ENCODE results near the gene RUNX1. TPM values are rescaled to one million over a fixed set of nuclear protein-coding genes. Genes with fewer than 3 reads are reported as not detected.
A peak's percentile ranks its signal among the peaks of the same experiment; 100 is the strongest.

Gene RUNX1
- total RNA-seq, 2 experiments from 2014 or later: 52.0 to 54.0 TPM

DNA sequence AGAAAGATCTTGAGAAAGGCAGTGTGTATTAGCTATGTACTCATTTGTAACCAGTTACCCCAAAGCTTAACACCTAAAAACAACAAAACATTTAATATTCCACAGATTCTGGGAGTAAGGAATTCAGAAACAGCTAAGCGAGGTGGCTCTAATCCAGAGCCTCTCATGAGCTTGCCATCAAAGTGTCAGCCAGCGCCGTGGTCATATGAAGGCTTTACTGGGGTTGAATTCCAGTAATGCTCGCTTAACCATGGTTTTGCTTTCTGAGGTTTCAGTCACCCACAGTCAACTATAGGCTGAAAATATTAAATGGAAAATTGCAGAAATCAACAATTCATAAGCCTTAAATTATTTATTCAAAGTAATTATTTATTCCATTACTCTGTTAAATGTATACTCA, 278.5 kb downstream of the RUNX1 start:
- H3K9me3 Mint-ChIP-seq: no peaks in the 10 kb centered on the region
- no peak for DNase-seq
- POLR2A ChIA-PET: no interaction called here
- no peaks in the 10 kb centered on the region for H3K4me1 Mint-ChIP-seq
- CTCF ChIA-PET: no interaction called here
- H3K27me3 Mint-ChIP-seq: peaks cover 14% of the 10 kb centered on the region
- H3K4me3 Mint-ChIP-seq: no peak overlapping the region
- no peak overlapping the region for H3K27ac Mint-ChIP-seq
- H3K36me3 Mint-ChIP-seq (ENCODE audit: low read depth): no peaks in the 10 kb centered on the region

DNA sequence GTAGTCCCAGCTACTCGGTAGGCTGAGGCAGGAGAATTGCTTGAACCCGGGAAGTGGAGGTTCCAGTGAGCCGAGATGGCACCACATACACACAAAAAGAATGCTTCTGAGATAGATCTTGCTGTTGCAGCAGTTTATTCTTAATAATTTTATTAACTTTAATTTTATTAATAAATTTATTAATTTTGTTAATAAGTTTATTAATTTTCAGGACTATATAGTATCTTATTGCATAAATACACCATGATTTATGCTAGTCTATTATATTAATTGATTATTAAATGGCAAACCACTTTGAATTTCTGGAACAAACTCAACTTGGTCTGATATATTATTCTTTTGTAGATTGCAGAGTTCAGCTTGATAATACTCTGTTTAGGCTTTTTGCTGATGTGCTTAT, 280.8 kb downstream of the RUNX1 start:
- no peaks in the 10 kb centered on the region for H3K4me1 Mint-ChIP-seq
- H3K27me3 Mint-ChIP-seq: peaks cover 3% of the 10 kb centered on the region
- no peaks in the 10 kb centered on the region for H3K36me3 Mint-ChIP-seq (ENCODE audit: low read depth)
- ChIA-PET POLR2A (no interaction called here), CTCF (no interaction called here)
- no peak overlapping the region for H3K4me3 Mint-ChIP-seq
- no peak overlapping the region for H3K27ac Mint-ChIP-seq
- H3K9me3 Mint-ChIP-seq: peaks cover 4% of the 10 kb centered on the region
- DNase-seq: no peak

DNA sequence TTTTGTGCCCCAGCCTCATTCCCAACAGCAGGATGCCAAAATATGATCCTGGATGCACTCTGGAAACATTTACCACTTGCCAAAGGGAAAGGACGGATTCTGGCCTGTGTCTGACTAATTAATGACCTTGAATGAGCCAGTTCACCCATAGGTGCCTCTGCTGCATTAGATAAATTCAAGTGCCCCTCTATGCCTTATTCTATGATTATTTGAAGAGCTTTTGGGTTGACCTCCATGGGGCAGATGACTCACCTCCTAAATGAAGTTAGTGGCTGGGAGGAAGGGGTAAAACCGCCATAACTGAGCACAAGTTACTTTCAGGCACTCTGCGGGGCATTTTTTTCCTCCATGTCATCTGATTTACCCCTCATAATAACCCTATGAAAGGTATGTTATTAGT, 282.2 kb downstream of the RUNX1 start:
- no peak for DNase-seq
- Mint-ChIP-seq H3K4me1 (no peaks in the 10 kb centered on the region), H3K27ac (no peak overlapping the region), H3K27me3 (no peaks in the 10 kb centered on the region), H3K4me3 (no peak overlapping the region), H3K9me3 (peaks cover 5% of the 10 kb centered on the region), H3K36me3 (ENCODE audit: low read depth) (no peaks in the 10 kb centered on the region)
- ChIA-PET CTCF (no interaction called here), POLR2A (no interaction called here)

DNA sequence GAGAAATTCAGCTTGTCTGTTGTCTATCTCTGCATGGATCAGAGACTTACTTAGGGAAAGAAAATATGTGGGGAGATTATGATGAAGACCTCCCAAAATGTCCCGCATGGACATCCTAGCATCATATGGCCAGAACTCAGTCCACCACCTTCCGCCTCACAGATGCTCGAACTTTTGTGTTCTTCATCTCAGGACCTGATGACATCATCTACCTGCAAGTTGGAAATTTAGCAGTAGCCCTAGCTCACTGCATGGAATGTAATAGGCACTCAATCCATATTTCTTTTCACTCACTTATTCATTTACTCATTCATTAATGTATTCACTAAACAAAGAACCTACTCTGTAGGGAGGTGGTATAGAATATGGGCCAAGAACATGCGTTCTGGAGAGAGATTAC, 283.5 kb downstream of the RUNX1 start:
- DNase-seq: no peak
- Mint-ChIP-seq H3K27me3 (no peaks in the 10 kb centered on the region), H3K9me3 (peaks cover 5% of the 10 kb centered on the region), H3K4me3 (no peak overlapping the region), H3K4me1 (no peaks in the 10 kb centered on the region), H3K36me3 (ENCODE audit: low read depth) (no peaks in the 10 kb centered on the region), H3K27ac (no peak overlapping the region)
- ChIA-PET CTCF (no interaction called here), POLR2A (no interaction called here)

DNA sequence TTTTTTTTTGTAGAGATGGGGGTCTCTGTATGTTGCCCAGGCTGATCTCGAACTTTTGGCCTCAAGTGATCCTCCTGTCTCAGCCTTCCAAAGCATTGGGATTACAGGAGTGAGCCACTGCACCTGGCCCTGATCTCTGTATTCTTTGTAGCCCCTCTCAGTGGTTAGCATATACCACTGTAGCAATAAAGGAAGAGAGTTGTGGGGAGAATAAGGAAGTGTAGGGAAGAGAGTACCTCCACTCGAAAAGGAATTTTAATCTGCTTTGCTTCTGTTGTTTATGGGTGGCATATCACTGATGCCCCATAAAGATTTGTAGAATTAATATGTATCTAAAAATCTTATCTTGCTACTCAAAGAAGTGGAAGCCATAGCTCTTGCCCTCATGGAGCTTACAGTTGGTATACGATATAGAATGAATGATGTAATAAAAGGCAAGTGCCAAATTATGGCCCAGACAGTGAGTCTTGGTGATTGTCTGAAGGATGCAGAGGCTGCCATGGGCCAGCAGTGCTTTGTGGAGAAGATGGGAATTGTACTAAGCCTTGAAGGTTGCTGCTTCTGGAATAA, 284.3 kb downstream of the RUNX1 start:
- H3K9me3 Mint-ChIP-seq: peaks cover 5% of the 10 kb centered on the region
- no peaks in the 10 kb centered on the region for H3K27me3 Mint-ChIP-seq
- no peak overlapping the region for H3K4me3 Mint-ChIP-seq
- DNase-seq: no peak
- H3K27ac Mint-ChIP-seq: no peak overlapping the region
- no peaks in the 10 kb centered on the region for H3K4me1 Mint-ChIP-seq
- POLR2A ChIA-PET: no interaction called here
- H3K36me3 Mint-ChIP-seq (ENCODE audit: low read depth): no peaks in the 10 kb centered on the region
- CTCF ChIA-PET: no interaction called here

DNA sequence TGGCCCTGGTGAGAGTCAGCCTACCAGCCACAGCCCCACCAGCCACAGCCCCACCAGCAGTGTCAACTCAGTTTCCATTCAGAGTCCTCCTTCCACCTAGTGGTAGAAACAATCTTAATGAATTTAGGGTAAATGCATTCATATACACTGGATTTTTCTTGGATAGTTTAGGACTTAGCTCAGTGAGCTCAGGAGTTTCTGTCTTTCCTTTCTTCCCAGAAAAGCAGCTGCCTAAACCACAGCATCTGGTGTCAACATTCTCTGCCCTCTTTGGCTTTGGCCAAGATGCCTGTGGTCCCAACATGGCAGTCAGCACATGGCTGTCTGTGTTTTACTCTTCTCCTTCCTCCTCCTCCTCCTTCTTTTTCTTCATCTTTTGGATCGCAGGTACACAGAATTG, 286.3 kb downstream of the RUNX1 start:
- no peak for DNase-seq
- CTCF ChIA-PET: interaction anchor here (1.5 kb wide), 1 partner anchor 78 kb away, joined by 3 read pairs; no protein-coding TSS in a partner anchor
- no peaks in the 10 kb centered on the region for H3K4me1 Mint-ChIP-seq
- POLR2A ChIA-PET: interaction anchor here (0.6 kb wide), 1 partner anchor 1077 kb away, joined by 6 read pairs; no protein-coding TSS in a partner anchor
- H3K36me3 Mint-ChIP-seq (ENCODE audit: low read depth): no peaks in the 10 kb centered on the region
- H3K4me3 Mint-ChIP-seq: no peak overlapping the region
- peaks cover 5% of the 10 kb centered on the region for H3K9me3 Mint-ChIP-seq
- no peak overlapping the region for H3K27ac Mint-ChIP-seq
- H3K27me3 Mint-ChIP-seq: no peaks in the 10 kb centered on the region

DNA sequence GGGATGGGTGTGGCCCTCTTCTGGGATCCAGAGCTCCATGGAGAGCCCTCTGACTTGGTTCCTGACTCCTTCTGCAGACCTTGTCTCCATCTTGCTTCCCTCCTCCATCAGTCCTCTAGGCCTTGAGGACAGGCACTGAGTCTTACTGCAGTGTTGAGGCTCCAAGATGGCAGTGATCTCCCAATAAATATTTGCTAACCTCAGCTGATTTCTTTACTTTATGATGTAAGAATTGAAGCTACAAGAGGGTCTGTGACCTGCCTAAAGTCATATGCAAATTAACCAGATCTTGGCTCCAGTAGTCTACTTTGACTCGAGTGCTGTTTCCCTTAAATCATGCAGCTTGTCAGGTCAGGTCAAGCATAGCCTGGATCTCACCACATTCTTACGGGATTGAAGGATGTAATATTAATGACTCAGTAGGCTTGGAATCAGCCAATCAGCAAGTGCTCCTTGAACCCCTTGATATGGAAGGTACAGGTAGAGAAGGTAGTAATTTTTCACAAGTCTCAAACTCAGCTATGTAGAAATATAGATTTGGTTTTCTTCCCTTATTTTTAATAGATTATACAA, 287.3 kb downstream of the RUNX1 start:
- Mint-ChIP-seq H3K36me3 (ENCODE audit: low read depth) (no peaks in the 10 kb centered on the region), H3K27me3 (no peaks in the 10 kb centered on the region), H3K4me1 (no peaks in the 10 kb centered on the region), H3K9me3 (peaks cover 5% of the 10 kb centered on the region), H3K4me3 (no peak overlapping the region), H3K27ac (no peak overlapping the region)
- ChIA-PET POLR2A (no interaction called here), CTCF (interaction anchor here (1.0 to 1.5 kb wide), 3 partner anchors 16 to 77 kb away, joined by 3 read pairs; no protein-coding TSS in a partner anchor)
- DNase-seq: no peak

DNA sequence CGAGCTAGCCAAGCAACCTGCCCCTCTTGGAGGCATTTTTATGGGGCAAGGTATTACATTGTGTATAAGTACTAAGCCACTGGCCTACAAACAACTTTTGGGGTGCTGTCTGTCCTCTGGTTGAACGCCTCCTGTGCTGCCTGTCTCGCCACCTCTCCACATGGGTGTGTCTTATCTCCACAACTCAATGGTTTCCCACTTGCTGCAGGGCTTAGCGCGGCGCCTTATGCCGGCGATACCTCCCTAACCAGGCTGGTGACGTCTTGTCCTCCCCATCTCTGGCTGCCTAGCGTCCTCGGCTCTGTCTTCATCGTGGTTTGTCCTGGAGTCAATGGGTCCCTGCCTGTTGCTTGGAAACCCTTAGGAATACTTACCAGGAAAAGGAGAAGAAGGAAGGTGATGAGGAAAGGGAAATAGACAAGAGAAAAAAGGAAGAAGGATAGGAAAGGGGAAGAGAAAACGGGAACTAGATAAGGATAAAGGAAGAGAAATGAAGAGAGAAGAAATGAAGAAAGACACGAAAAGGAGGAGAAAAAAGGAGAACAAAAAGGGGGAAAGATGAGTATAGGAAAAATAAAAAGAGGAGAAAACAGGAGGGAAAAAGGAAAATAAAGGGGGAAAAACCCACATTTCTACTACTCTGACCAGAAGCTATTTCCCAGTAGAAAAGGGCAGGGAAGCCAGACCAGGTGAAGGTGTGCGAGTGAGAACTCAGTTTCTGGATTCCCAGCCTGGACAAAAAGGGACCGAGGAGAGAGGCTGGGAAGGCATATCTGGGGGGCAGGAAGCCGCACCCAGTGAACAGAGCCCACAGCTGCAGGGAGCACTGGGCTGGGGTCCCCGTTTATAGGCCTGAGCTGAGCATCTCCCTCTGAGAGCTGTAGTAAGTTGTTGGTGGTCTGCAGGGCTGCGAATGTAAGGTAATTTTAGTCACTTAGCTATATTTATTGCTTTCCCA, 294.1 kb downstream of the RUNX1 start:
- Mint-ChIP-seq H3K36me3 (ENCODE audit: low read depth) (no peaks in the 10 kb centered on the region), H3K4me1 (no peaks in the 10 kb centered on the region), H3K9me3 (no peaks in the 10 kb centered on the region), H3K27me3 (peaks cover 18% of the 10 kb centered on the region), H3K27ac (no peak overlapping the region), H3K4me3 (no peak overlapping the region)
- ChIA-PET POLR2A (no interaction called here), CTCF (no interaction called here)
- DNase-seq: no peak

DNA sequence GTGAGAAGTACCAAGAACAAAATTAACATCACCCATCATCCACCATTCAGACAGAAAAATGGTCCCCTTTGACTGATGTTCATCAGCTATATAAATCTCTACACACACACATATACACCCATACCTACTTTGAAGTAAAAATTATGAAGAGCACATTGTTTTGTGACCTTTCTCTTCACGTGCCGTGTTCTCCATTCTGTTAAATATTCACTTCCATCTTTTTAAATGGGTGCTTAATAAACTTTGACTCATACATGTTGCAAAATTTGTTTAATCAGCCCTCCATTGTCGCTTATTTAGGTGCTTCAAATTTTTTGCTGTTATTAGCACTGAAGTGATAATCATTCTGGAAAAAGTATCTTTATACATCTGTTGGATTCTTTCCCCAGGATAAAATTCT, 300.2 kb downstream of the RUNX1 start:
- CTCF ChIA-PET: no interaction called here
- H3K27me3 Mint-ChIP-seq: peaks cover 14% of the 10 kb centered on the region
- no peak overlapping the region for H3K27ac Mint-ChIP-seq

DNA sequence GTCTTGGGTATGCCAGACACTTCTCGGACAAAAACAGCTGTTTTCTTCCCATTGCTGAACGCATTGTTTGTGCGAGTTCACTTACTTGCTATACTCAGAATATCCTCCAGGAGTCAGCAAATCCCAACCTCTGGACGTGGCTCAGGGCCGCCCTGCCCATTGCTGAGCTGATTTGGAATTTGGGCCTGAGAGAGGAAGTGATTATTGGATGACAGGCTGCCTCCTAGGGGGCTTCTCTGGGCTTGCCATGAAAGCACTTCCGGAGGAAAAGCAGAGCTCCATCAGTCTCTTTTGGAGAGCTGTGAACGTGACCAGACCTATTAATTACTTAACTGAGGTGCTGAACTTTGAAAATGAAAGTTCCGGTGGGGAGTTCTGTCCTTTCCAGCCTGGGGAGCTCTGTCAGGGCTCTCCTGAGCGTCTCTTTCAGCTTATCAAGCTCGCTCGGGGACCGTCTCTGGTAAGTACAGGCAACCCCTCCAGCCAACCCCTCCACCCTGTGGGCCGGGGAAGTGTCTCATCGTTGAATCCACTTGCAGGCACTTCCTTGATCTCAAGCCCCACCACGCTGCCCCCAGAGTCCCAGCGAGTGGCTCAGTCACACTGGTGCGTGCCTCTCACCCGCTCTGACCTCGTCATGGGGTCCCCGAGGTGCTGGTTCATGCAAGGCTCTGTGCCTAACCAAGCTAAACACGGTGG, 303.4 kb downstream of the RUNX1 start:
- CTCF ChIA-PET: interaction anchor here (0.5 to 1.3 kb wide), 22 partner anchors 8 to 1356 kb away, joined by 3 to 12 read pairs (median 3); no protein-coding TSS in a partner anchor
- peak overlapping the region; percentile 66 for H3K27ac Mint-ChIP-seq
- POLR2A ChIA-PET: interaction anchor here (0.9 kb wide), 1 partner anchor 26 kb away, joined by 3 read pairs; no protein-coding TSS in a partner anchor
- peaks cover 16% of the 10 kb centered on the region for H3K27me3 Mint-ChIP-seq
- peaks cover 4% of the 10 kb centered on the region for H3K4me1 Mint-ChIP-seq
- H3K36me3 Mint-ChIP-seq (ENCODE audit: low read depth): no peaks in the 10 kb centered on the region
- peak overlapping the region; percentile 52 for H3K4me3 Mint-ChIP-seq
- H3K9me3 Mint-ChIP-seq: no peaks in the 10 kb centered on the region
- DNase-seq: peak; percentile 62

More for the DNA sequence above, 300.2 kb downstream of the RUNX1 start:
- Mint-ChIP-seq H3K4me3 (no peak overlapping the region), H3K36me3 (ENCODE audit: low read depth) (no peaks in the 10 kb centered on the region), H3K4me1 (peaks cover 4% of the 10 kb centered on the region), H3K9me3 (no peaks in the 10 kb centered on the region)
- POLR2A ChIA-PET: no interaction called here
- DNase-seq: no peak

DNA sequence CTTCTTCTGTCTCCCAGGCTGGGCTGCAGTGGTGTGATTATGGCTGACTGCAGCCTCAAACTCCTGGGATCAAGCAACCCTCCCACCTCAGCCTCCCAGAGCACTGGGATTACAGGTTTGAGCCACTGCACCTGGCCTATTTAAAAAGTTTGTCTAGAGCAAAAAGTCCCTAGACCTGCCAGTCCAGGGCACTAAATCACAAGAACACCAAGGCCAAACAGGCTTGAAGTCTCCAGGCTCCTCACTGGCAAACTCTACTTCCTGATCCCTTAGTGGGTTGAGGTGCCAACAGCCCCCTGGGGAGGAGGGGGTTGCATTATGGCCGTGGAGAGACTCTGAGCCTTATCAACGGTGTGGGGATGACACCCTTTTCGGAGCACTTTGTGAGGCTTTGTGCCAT, 304.3 kb downstream of the RUNX1 start:
- DNase-seq: no peak
- Mint-ChIP-seq H3K36me3 (ENCODE audit: low read depth) (no peaks in the 10 kb centered on the region), H3K4me1 (peaks cover 4% of the 10 kb centered on the region), H3K27ac (no peak overlapping the region), H3K4me3 (no peak overlapping the region), H3K9me3 (no peaks in the 10 kb centered on the region), H3K27me3 (peaks cover 9% of the 10 kb centered on the region)
- POLR2A ChIA-PET: no interaction called here
- CTCF ChIA-PET: interaction anchor here (1.0 to 1.2 kb wide), 8 partner anchors 7 to 1278 kb away, joined by 3 to 12 read pairs (median 4); no protein-coding TSS in a partner anchor

DNA sequence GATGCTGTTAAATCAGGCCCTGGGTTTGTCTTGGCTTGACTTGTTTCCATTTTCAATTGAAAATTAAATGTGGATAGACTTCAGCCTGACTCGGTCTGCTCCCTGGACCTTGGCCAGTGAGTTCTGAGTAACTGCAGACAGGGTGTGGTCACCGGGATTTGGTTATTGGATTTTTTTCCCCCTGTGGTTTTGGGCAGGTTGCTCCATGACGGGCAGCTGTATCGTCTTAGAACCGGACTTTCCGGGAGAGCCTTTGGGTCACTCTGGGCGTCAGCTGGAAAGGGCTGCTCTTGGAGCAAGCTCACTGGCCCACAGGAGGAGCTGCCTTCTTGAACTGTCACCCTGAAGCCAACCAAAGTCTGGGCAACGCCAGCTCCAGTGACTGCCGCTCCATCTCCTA, 305.3 kb downstream of the RUNX1 start:
- Mint-ChIP-seq H3K27ac (no peak overlapping the region), H3K9me3 (no peaks in the 10 kb centered on the region), H3K4me3 (no peak overlapping the region), H3K36me3 (ENCODE audit: low read depth) (no peaks in the 10 kb centered on the region), H3K27me3 (peaks cover 8% of the 10 kb centered on the region), H3K4me1 (peaks cover 4% of the 10 kb centered on the region)
- ChIA-PET CTCF (interaction anchor here (0.6 kb wide), 1 partner anchor 69 kb away, joined by 3 read pairs; no protein-coding TSS in a partner anchor), POLR2A (no interaction called here)
- no peak for DNase-seq

All from activated CD4-positive, alpha-beta T cell treated with anti-CD3 and anti-CD28 coated beads, Interleukin-2, amount 10 ng/mL, durations not matched to agents 7 days and 5 days (primary cell).